Naive thymus-derived CD4-positive, alpha-beta T cell (primary cell): ENCODE measurements around the gene TCTN1. TPM values are rescaled to one million over a fixed set of nuclear protein-coding genes. Genes with fewer than 3 reads are reported as not detected.

Experiments used
- ATAC-seq: fragments of 150-1000 bp; cut with Tn5 transposase; 2 replicates; pipeline ENCODE4 v1.10.0; 2021; ENCODE audit warnings: mild to moderate bottlenecking, moderate library complexity
- CTCF ChIA-PET: fragments of 350-600 bp; sonication (Branson Sonifier 250); formaldehyde crosslinking; loops from one replicate; lab custom pipeline; 2021; ENCODE audit warnings: antibody characterized with exemption; lab: Charles Lee
- POLR2A ChIA-PET: fragments of 350-600 bp; sonication (Branson Sonifier 250); formaldehyde crosslinking; loops from one replicate; lab custom pipeline; 2021; ENCODE audit warnings: antibody characterized with exemption, inconsistent platforms; lab: Charles Lee
- DNase-seq, 9 donors: peaks; one replicate each; pipeline versions ENCODE4 v3.0.0 to v3.0.0-alpha.2; 2020 to 2022; ENCODE audit warnings: mixed read lengths in 1 of 9
- H3K27ac ChIP-seq: one replicate; pipeline ENCODE4 v1.7.0; 2013; ENCODE audit warnings: mild to moderate bottlenecking, low read depth, low read length, moderate library complexity
- H3K27me3 ChIP-seq, 2 donors: one replicate each; pipeline ENCODE4 v1.7.0; 2013; ENCODE audit warnings: low read length in 2 of 2, mild to moderate bottlenecking in 2 of 2, moderate library complexity in 2 of 2; ENCODE audit not compliant: control insufficient read depth in 2 of 2, insufficient read depth in 2 of 2
- H3K36me3 ChIP-seq, 3 experiments: 1 replicate in 2 of 3; 2 replicates in 1 of 3; pipeline ENCODE4 v1.7.0; 2013; ENCODE audit warnings: low read length in 3 of 3, mild to moderate bottlenecking in 3 of 3, moderate library complexity in 1 of 3; ENCODE audit not compliant: insufficient read depth in 3 of 3, control insufficient read depth in 2 of 3
- H3K4me1 ChIP-seq, 2 donors: one replicate each; pipeline ENCODE4 v1.7.0; 2013; ENCODE audit warnings: low read length in 2 of 2, mild to moderate bottlenecking in 2 of 2, moderate library complexity in 1 of 2; ENCODE audit not compliant: control insufficient read depth in 2 of 2, insufficient read depth in 2 of 2
- H3K4me3 ChIP-seq: 2 replicates; pipeline ENCODE4 v1.7.0; 2013; ENCODE audit warnings: mild to moderate bottlenecking, low read length
- H3K9me3 ChIP-seq, 3 experiments: 1 replicate in 2 of 3; 2 replicates in 1 of 3; pipeline ENCODE4 v1.7.0; 2013; ENCODE audit warnings: low read length in 3 of 3; ENCODE audit not compliant: control insufficient read depth in 2 of 3
- H3K27ac Mint-ChIP-seq, 9 donors: one replicate each; pipeline ENCODE4 v1.8.0; 2020 to 2022; ENCODE audit warnings: mixed read lengths in 9 of 9, mild to moderate bottlenecking in 8 of 9, moderate library complexity in 5 of 9, inconsistent platforms in 2 of 9
- H3K27me3 Mint-ChIP-seq, 5 donors: one replicate each; pipeline ENCODE4 v1.8.0; 2021 to 2022; ENCODE audit warnings: mixed read lengths in 5 of 5, mild to moderate bottlenecking in 1 of 5
- H3K36me3 Mint-ChIP-seq, 5 donors: one replicate each; pipeline ENCODE4 v1.8.0; 2020 to 2022; ENCODE audit warnings: mixed read lengths in 5 of 5, mild to moderate bottlenecking in 3 of 5, inconsistent platforms in 1 of 5
- H3K4me1 Mint-ChIP-seq, 7 donors: one replicate each; pipeline ENCODE4 v1.8.0; 2020 to 2022; ENCODE audit warnings: mixed read lengths in 7 of 7, mild to moderate bottlenecking in 3 of 7, inconsistent platforms in 1 of 7
- H3K4me3 Mint-ChIP-seq, 10 donors: one replicate each; pipeline ENCODE4 v1.8.0; 2020 to 2022; ENCODE audit warnings: mild to moderate bottlenecking in 10 of 10, mixed read lengths in 10 of 10, moderate library complexity in 6 of 10, inconsistent platforms in 2 of 10
- H3K9me3 Mint-ChIP-seq, 11 donors: one replicate each; pipeline ENCODE4 v1.8.0; 2020 to 2022; ENCODE audit warnings: mixed read lengths in 11 of 11, mild to moderate bottlenecking in 4 of 11, inconsistent platforms in 1 of 11, moderate library complexity in 1 of 11
- intact Hi-C, 2 donors: fragments of 100-400 bp; cut with micrococcal nuclease; formaldehyde crosslinking; loops; one replicate each; pipeline ENCODE4 v1.15.1; 2023
- polyA plus RNA-seq, 2 donors: library from polyadenylated mRNA; unstranded; fragments of 300-500 nt; fragmentation: Illumina TruSeq; gene quantifications; one replicate each; pipeline ENCODE4 v1.2.3, GENCODE V29; 2021
- total RNA-seq, 6 experiments: library from RNA in 5 of 6; stranded (reverse) in 5 of 6; gene quantifications; 1 replicate in 5 of 6; 2 replicates in 1 of 6; pipeline ENCODE4 v1.2.3 and lab custom pipeline; 2021 to 2026

TCTN1 gene
- total and polyA plus RNA-seq, 7 experiments from 2014 or later = 4.2 to 13.0 (median 8.8) TPM

GRCh38 chr12:110616471-110617115 lies 2.7 kb downstream of the TCTN1 start:
- peaks cover 0 to 14% (median 4%) of the 10 kb centered on the region in 7 donors for H3K4me1 Mint-ChIP-seq
- Histone ChIP-seq H3K36me3 (peaks cover 0 to 3% (median 0%) of the 10 kb centered on the region in 3 experiments), H3K27me3 (no peaks in the 10 kb centered on the region), H3K27ac (no peak overlapping the region), H3K9me3 (no peaks in the 10 kb centered on the region), H3K4me1 (peaks cover 4 to 6% of the 10 kb centered on the region in 2 donors), H3K4me3 (no peak overlapping the region)
- H3K4me3 Mint-ChIP-seq = no peak overlapping the region
- no peak for DNase-seq
- no peaks in the 10 kb centered on the region for H3K36me3 Mint-ChIP-seq
- ChIA-PET CTCF (interaction anchor here (0.6 to 1.1 kb wide), 4 partner anchors 11 to 81 kb away, joined by 4 to 8 read pairs (median 4); no protein-coding TSS in a partner anchor), POLR2A (interaction anchor here (0.6 to 1.0 kb wide), 3 partner anchors 73 to 843 kb away, joined by 3 to 4 read pairs (median 3); partner anchors contain the start of gene VPS29)
- intact Hi-C loops = loop anchor here in 1 of 2 donors (10.0 kb wide), 1 partner anchor 1522 kb away; the partner anchor contains the start of genes ALKBH2 and UNG
- H3K9me3 Mint-ChIP-seq = no peaks in the 10 kb centered on the region
- no peak for ATAC-seq
- no peaks in the 10 kb centered on the region for H3K27me3 Mint-ChIP-seq
- H3K27ac Mint-ChIP-seq = peak overlapping the region in 1 of 9 donors; percentile 17

DNA sequence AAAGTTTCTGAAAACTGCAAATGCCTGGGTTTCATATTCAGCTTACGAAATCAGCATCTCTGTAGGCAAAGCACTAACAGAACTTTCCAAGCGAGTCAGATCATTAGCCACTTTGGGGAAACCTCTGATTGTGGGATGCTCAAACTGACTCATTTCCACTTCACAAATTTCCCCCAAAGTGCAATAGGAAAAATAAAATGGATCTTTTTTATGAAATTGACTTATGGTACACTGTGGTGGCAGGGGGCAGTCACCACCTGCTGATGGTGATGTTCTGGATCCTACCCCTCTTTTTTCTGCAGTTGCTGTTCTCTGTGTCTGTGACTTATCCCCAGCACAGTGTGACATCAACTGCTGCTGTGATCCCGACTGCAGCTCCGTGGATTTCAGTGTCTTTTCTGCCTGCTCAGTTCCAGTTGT lies 5.6 kb downstream of the TCTN1 start:
- Mint-ChIP-seq H3K4me1 (peaks cover 0 to 11% (median under 1%) of the 10 kb centered on the region in 7 donors), H3K27me3 (no peaks in the 10 kb centered on the region), H3K9me3 (no peaks in the 10 kb centered on the region), H3K36me3 (peaks cover 0 to 4% (median 0%) of the 10 kb centered on the region in 5 donors), H3K4me3 (no peak overlapping the region), H3K27ac (no peak overlapping the region)
- no peaks in the 10 kb centered on the region for H3K36me3 ChIP-seq
- H3K4me3 ChIP-seq = no peak overlapping the region
- ChIA-PET CTCF (interaction anchor here (0.7 to 1.9 kb wide), 3 partner anchors 25 to 78 kb away, joined by 3 to 13 read pairs (median 3); no protein-coding TSS in a partner anchor), POLR2A (no interaction called here)
- peak in 2 of 9 donors; percentile 15 to 26 for DNase-seq
- H3K9me3 ChIP-seq = no peaks in the 10 kb centered on the region
- H3K4me1 ChIP-seq = peaks cover under 1 to 1% of the 10 kb centered on the region in 2 donors
- intact Hi-C loops = loop anchor here (1.0 to 10.0 kb wide), 3 partner anchors 79 to 1525 kb away; partner anchors contain the start of genes ALKBH2 (in 1 of the 2) and UNG (in 1 of the 2)
- ATAC-seq = no peak
- H3K27me3 ChIP-seq = no peaks in the 10 kb centered on the region
- no peak overlapping the region for H3K27ac ChIP-seq

GRCh38 chr12:110622582-110622981 lies 8.7 kb downstream of the TCTN1 start:
- ATAC-seq = no peak
- H3K27ac Mint-ChIP-seq = no peak overlapping the region
- no peaks in the 10 kb centered on the region for H3K9me3 Mint-ChIP-seq
- no peak for DNase-seq
- Histone ChIP-seq H3K36me3 (no peaks in the 10 kb centered on the region), H3K9me3 (no peaks in the 10 kb centered on the region), H3K4me3 (no peak overlapping the region), H3K27me3 (no peaks in the 10 kb centered on the region), H3K4me1 (peaks cover 0 to 3% of the 10 kb centered on the region in 2 donors), H3K27ac (no peak overlapping the region)
- CTCF ChIA-PET = interaction anchor here (0.8 to 0.9 kb wide), 2 partner anchors 10 to 71 kb away, joined by 3 read pairs; no protein-coding TSS in a partner anchor
- intact Hi-C loops = no loop called here
- peaks cover 0 to 4% (median 0%) of the 10 kb centered on the region in 5 donors for H3K36me3 Mint-ChIP-seq
- POLR2A ChIA-PET = interaction anchor here (1.6 kb wide), 1 partner anchor 172 kb away, joined by 5 read pairs; no protein-coding TSS in a partner anchor
- no peaks in the 10 kb centered on the region for H3K27me3 Mint-ChIP-seq
- no peak overlapping the region for H3K4me3 Mint-ChIP-seq
- peaks cover 1 to 15% (median 10%) of the 10 kb centered on the region in 7 donors for H3K4me1 Mint-ChIP-seq

DNA sequence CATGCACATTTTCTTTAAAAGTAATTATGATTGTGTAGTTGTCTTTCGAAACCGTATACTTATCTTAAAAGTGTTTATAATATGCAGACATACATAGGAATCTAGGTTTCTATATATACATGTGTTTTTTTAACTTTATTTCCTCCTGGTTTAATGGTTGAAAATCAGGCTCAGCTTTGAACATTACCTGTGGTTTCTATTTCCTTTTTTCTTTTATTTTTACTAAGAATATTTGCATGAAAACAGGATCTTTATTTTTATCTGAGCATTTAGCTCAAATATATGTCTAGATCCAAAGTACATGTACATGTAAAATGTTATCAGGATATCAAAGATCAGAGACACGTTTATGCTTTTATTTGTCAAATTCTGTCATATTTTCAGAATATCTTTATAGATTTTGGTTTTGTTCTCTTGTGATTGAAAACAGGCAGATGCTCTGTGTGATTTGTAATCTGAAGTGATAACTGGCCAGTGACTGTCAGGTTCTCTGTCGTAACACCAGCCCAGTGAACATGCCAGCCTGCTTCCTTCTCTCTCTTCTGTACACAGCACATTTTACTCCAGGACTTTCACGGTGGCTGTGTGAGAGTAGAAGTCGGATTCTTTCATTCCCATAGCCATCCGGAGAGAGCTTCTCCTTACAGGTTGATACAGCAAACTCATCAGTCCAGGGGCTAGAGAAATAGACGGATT lies 13.7 kb downstream of the TCTN1 start:
- Mint-ChIP-seq H3K4me1 (peaks cover 1 to 26% (median 18%) of the 10 kb centered on the region in 7 donors), H3K4me3 (peak overlapping the region in 9 of 10 donors; percentile 44 to 78 (median 58)), H3K36me3 (peaks cover 0 to 12% (median 5%) of the 10 kb centered on the region in 5 donors), H3K27ac (peak overlapping the region in 8 of 9 donors; percentile 69 to 87 (median 80)), H3K9me3 (no peaks in the 10 kb centered on the region), H3K27me3 (no peaks in the 10 kb centered on the region)
- no peak overlapping the region for H3K4me3 ChIP-seq
- intact Hi-C loops = no loop called here
- ChIA-PET CTCF (interaction anchor here (0.6 to 1.2 kb wide), 4 partner anchors 27 to 115 kb away, joined by 3 to 5 read pairs (median 4); no protein-coding TSS in a partner anchor), POLR2A (interaction anchor here (0.6 to 1.4 kb wide), 8 partner anchors 8 to 1268 kb away, joined by 3 to 5 read pairs (median 4); partner anchors contain the start of genes RAD9B and VPS29)
- no peaks in the 10 kb centered on the region for H3K27me3 ChIP-seq
- peaks cover 0 to 10% of the 10 kb centered on the region in 2 donors for H3K4me1 ChIP-seq
- H3K27ac ChIP-seq = peak overlapping the region; percentile 44
- ATAC-seq (no peak), DNase-seq (no peak)
- no peaks in the 10 kb centered on the region for H3K9me3 ChIP-seq
- no peaks in the 10 kb centered on the region for H3K36me3 ChIP-seq

DNA sequence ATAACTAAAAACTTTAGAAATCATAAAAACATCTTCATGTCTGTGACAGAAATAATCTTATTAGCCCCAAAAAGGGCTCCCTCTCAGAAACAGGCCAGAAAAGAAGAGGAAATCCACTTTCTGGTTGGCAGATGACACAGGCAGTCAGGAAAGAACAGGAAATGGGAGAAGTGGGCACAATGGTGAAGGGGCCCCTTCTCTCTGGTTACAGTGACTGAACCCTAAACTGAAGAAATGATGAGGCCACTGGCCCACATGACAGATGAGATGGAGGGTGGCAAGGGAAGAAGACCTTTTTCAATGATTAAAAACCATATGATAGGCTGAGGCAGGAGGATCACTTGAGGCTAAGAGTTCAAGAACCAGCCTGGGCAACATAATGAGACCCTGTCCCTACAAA lies 21.1 kb downstream of the TCTN1 start:
- ChIA-PET CTCF (no interaction called here), POLR2A (interaction anchor here (0.6 to 1.0 kb wide), 2 partner anchors 8 to 564 kb away, joined by 4 to 5 read pairs; no protein-coding TSS in a partner anchor)
- peaks cover 0 to 5% (median 0%) of the 10 kb centered on the region in 5 donors for H3K36me3 Mint-ChIP-seq
- H3K9me3 Mint-ChIP-seq = no peaks in the 10 kb centered on the region
- DNase-seq (no peak), ATAC-seq (no peak)
- no peak overlapping the region for H3K27ac ChIP-seq
- H3K9me3 ChIP-seq = no peaks in the 10 kb centered on the region
- intact Hi-C loops = no loop called here
- H3K4me1 Mint-ChIP-seq = peaks cover 6 to 34% (median 22%) of the 10 kb centered on the region in 7 donors
- H3K4me1 ChIP-seq = no peaks in the 10 kb centered on the region
- no peak overlapping the region for H3K4me3 Mint-ChIP-seq
- no peaks in the 10 kb centered on the region for H3K27me3 Mint-ChIP-seq
- H3K4me3 ChIP-seq = no peak overlapping the region
- H3K27me3 ChIP-seq = no peaks in the 10 kb centered on the region
- H3K27ac Mint-ChIP-seq = peak overlapping the region in 2 of 9 donors; percentile 9 to 66
- H3K36me3 ChIP-seq = no peaks in the 10 kb centered on the region

DNA sequence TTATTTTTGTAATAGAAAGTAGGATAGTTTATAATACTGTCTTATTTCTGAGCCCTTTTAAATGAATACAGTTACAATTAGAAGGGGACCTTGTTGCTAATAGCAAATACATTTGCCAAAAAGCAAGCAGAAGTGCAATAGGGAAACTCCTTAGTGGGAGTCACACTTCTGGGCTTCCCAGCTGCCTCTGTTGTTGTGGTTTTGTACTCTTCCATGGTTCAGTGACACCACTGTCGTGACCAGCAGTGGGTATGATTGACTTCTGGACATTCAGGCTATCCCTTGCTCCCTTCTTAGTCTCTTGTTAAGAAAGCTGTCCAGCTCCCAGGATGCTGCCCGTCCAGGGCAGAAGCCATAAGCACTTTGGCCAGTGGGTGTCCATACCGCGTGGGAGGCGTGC lies 22.6 kb downstream of the TCTN1 start:
- peaks cover 6 to 45% (median 24%) of the 10 kb centered on the region in 7 donors for H3K4me1 Mint-ChIP-seq
- Histone ChIP-seq H3K36me3 (no peaks in the 10 kb centered on the region), H3K27ac (no peak overlapping the region), H3K9me3 (no peaks in the 10 kb centered on the region), H3K4me3 (no peak overlapping the region), H3K4me1 (no peaks in the 10 kb centered on the region), H3K27me3 (no peaks in the 10 kb centered on the region)
- H3K4me3 Mint-ChIP-seq = no peak overlapping the region
- ATAC-seq (peak; percentile 37), DNase-seq (no peak)
- intact Hi-C loops = no loop called here
- H3K9me3 Mint-ChIP-seq = no peaks in the 10 kb centered on the region
- H3K27me3 Mint-ChIP-seq = no peaks in the 10 kb centered on the region
- H3K36me3 Mint-ChIP-seq = peaks cover 0 to 11% (median 0%) of the 10 kb centered on the region in 5 donors
- ChIA-PET CTCF (no interaction called here), POLR2A (interaction anchor here (0.6 kb wide), 1 partner anchor 34 kb away, joined by 5 read pairs; no protein-coding TSS in a partner anchor)
- H3K27ac Mint-ChIP-seq = no peak overlapping the region
